Uterus (tissue), 4 donors: Measurements from ENCODE around the gene DGKH. TPM values are rescaled to one million over a fixed set of nuclear protein-coding genes. Genes with fewer than 3 reads are reported as not detected.
"Not testable (repeated sequence)": the region's sequence is repeated elsewhere in the genome, so short reads cannot be mapped to it uniquely, and the experiment has no call there.

Source experiments
- DNase-seq, 2 donors: peaks; one replicate each; pipeline ENCODE4 v3.0.0-alpha.2; 2019 to 2020
- H3K27ac ChIP-seq, 2 donors: fragments of 200-600 bp; sonication (generic); 1 replicate in 1 of 2; 2 replicates in 1 of 2; pipeline ENCODE4 v1.5.1; 2016 to 2018
- H3K27me3 ChIP-seq, 2 donors: fragments of 200-600 bp; sonication (generic); one replicate each; pipeline ENCODE4 v1.5.1; 2018 to 2019; ENCODE audit warnings: control low read depth in 1 of 2
- H3K36me3 ChIP-seq, 2 donors: fragments of 200-600 bp; sonication (generic); one replicate each; pipeline ENCODE4 v1.5.1; 2019; ENCODE audit warnings: control low read depth in 1 of 2
- H3K4me1 ChIP-seq, 2 donors: fragments of 200-600 bp; sonication (generic); one replicate each; pipeline ENCODE4 v1.5.1; 2018 to 2019; ENCODE audit warnings: control low read depth in 1 of 2
- H3K4me3 ChIP-seq, 2 donors: fragments of 200-600 bp; sonication (generic); 1 replicate in 1 of 2; 2 replicates in 1 of 2; pipeline ENCODE4 v1.5.1; 2018 to 2019; ENCODE audit warnings: mild to moderate bottlenecking in 1 of 2
- H3K9me3 ChIP-seq, 2 donors: fragments of 200-600 bp; sonication (generic); one replicate each; pipeline ENCODE4 v1.5.1; 2019; ENCODE audit warnings: control low read depth in 1 of 2
- CTCF ChIP-seq, 4 experiments: fragments of 200-600 bp in 2 of 4; fragments of 450-650 bp in 2 of 4; sonication (generic) in 2 of 4; IDR thresholded peaks; one replicate each; pipeline ENCODE4 v1.5.1; 2016 to 2019; ENCODE audit warnings: antibody characterized with exemption in 4 of 4, mild to moderate bottlenecking in 2 of 4, moderate library complexity in 1 of 4
- POLR2A ChIP-seq, 2 donors: fragments of 450-650 bp; IDR thresholded peaks; one replicate each; pipeline ENCODE4 v1.6.1; 2016; ENCODE audit warnings: antibody characterized with exemption in 2 of 2, mild to moderate bottlenecking in 1 of 2, moderate library complexity in 1 of 2
- intact Hi-C: fragments of 100-400 bp; cut with DNase I; formaldehyde crosslinking; loops from one replicate; pipeline ENCODE4 v1.15.1; 2023; ENCODE audit warnings: low total_unique reads
- total RNA-seq, 4 donors: library from RNA; depleted of rRNA in 3 of 4; stranded (reverse); fragments of >200 nt in 3 of 4; gene quantifications; one replicate each; pipeline versions ENCODE4 v1.1.0 to v1.2.4, GENCODE V29; 2014 to 2023
- donor health status: DM: yes; HTN: yes; CAD: no.

Gene DGKH
- total RNA-seq, 4 donors from 2014 or later, result 18.8 to 50.0 (median 36.5) TPM

DNA sequence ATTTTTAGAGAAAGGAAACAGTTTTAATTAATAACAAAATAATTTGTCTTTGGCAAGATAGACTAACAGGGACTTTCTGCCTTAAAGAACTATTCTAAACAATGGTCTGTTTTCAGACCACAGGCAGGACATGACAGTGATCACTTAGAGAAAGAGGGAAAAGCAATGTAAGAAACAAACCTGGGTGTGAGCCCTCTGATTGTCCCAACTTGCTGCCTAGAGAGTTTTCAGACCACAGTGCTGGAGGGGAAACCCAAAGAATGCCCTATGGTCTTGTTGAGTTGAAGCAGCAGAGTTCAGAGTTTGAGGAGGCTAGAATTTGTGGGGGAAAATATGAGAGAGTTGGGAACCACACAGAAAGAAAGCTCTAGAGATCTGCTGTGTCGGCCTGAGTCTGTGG, 38.1 kb downstream of the DGKH start:
- no peaks in the 10 kb centered on the region for H3K27me3 ChIP-seq
- no peaks in the 10 kb centered on the region for H3K9me3 ChIP-seq
- H3K36me3 ChIP-seq, result no peaks in the 10 kb centered on the region
- intact Hi-C loops, result no loop called here
- no peak overlapping the region for H3K27ac ChIP-seq
- DNase-seq, result no peak
- no peaks in the 10 kb centered on the region for H3K4me1 ChIP-seq
- TF ChIP-seq POLR2A (IDR thresholded peaks at IDR 0.05), result no peak
- no peak overlapping the region for H3K4me3 ChIP-seq

DNA sequence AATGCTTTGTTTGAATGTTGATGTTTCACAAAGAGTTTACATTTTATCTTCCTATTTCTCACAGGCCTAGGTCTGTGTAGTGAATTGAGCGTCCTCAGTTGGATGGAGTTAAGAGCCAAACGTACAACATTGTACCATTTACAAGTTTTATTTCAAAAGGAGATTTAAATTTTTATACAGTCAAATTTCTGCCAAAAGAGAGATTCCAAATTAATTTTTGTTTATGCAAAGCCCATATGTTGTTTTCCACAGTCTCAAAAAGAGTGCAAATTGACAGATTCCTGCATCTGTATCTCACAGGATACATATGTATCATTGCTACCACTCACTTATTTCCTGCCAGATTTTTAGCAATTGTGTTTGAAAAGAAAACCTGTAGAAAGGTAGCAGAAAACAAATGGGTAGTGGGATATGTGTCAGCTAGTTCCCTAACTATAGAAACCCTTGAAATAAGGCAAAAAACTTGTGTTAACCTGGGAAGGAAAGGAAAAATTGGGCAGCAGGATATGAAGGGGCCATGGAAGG, 46.1 kb downstream of the DGKH start:
- Histone ChIP-seq H3K4me3 (no peak overlapping the region), H3K4me1 (no peaks in the 10 kb centered on the region), H3K9me3 (no peaks in the 10 kb centered on the region), H3K27ac (no peak overlapping the region), H3K27me3 (no peaks in the 10 kb centered on the region), H3K36me3 (no peaks in the 10 kb centered on the region)
- intact Hi-C loops, result no loop called here
- TF ChIP-seq POLR2A (IDR thresholded peaks at IDR 0.05), result no peak
- DNase-seq, result no peak

DNA sequence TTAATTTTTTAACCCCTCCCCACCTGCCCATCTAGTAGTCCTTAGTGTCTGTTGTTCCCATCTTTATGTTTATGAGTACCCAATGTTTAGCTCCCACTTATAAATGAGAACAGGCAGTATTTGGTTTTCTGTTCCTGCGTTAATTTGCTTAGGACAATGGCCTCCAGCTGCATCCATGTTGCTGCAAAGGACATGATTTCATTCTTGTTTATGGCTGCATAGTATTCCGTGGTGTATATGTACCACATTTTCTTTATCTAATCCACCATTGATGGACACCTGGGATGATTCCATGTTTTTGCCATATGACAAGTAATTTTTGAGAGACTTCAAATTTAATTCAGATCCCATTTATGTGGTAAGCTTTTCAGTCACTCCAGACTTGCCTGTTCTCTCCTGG, 47.8 kb downstream of the DGKH start:
- H3K4me1 ChIP-seq, H3K36me3 ChIP-seq, intact Hi-C loops, H3K9me3 ChIP-seq, DNase-seq, H3K27me3 ChIP-seq, H3K4me3 ChIP-seq, H3K27ac ChIP-seq: not testable (repeated sequence)

DNA sequence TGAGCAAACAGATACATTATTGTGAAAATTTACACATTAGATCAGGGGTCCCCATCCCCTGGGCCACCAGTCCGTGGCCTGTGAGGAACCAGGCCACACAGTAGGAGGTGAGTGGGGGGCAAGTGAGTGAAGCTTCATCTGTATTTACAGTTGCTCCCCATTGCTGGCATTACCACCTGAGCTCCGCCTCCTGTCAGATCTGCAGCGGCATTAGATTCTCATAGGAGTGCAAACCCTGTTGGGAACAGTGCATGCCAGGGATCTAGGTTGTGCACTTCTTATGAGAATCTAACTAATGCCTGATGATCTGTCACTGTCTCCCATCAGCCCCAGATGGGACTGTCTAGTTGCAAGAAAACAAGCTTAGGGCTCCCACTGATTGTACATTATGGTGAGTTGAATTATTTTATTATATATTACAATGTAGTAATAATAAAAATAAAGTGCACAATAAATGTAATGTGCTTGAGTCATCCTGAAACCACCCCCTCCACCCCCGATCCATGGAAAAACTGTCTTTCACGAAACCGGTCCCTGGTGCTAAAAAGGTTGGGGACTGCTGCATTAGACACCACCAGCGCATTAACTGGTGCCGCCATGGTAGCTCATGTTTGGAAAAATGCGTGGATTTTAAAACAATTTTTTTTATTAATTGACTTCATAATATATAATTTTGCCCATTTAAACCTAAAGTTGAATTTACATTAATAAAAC, 51.7 kb downstream of the DGKH start:
- H3K9me3 ChIP-seq, result no peaks in the 10 kb centered on the region
- H3K27me3 ChIP-seq, result no peaks in the 10 kb centered on the region
- H3K4me3 ChIP-seq, result no peak overlapping the region
- no peaks in the 10 kb centered on the region for H3K36me3 ChIP-seq
- H3K27ac ChIP-seq, result no peak overlapping the region
- no peak for TF ChIP-seq POLR2A (IDR thresholded peaks at IDR 0.05)
- no peak for TF ChIP-seq CTCF (IDR thresholded peaks at IDR 0.05)
- intact Hi-C loops, result no loop called here
- no peak for DNase-seq
- no peaks in the 10 kb centered on the region for H3K4me1 ChIP-seq

DNA sequence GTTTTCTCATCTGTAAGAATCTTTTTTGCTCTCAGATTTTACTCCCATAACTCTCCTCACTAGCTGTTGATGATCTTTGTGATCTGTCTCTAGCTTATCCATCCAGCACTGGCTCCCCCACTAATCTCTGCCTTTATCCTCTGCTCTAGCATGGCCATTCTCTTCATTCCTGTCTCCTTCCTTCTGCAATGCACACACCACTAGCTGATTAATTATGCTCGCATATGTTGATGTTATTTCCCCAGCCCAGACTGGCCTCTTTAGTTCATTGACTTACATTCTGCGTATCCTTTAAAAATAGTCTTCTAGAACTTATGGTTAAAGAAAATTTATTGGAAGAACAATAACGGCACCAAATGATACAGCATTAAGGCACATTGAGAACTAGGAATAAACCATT, 52.5 kb downstream of the DGKH start:
- no peak for DNase-seq
- intact Hi-C loops, result no loop called here
- H3K27ac ChIP-seq, result no peak overlapping the region
- no peaks in the 10 kb centered on the region for H3K36me3 ChIP-seq
- no peaks in the 10 kb centered on the region for H3K9me3 ChIP-seq
- H3K4me3 ChIP-seq, result no peak overlapping the region
- TF ChIP-seq CTCF (IDR thresholded peaks at IDR 0.05) (no peak), POLR2A (IDR thresholded peaks at IDR 0.05) (no peak)
- H3K4me1 ChIP-seq, result no peaks in the 10 kb centered on the region
- H3K27me3 ChIP-seq, result no peaks in the 10 kb centered on the region

- Histone ChIP-seq H3K27me3 (no peaks in the 10 kb centered on the region), H3K27ac (no peak overlapping the region), H3K4me1 (no peaks in the 10 kb centered on the region), H3K4me3 (no peak overlapping the region), H3K36me3 (no peaks in the 10 kb centered on the region), H3K9me3 (no peaks in the 10 kb centered on the region)
- DNase-seq, result no peak
- TF ChIP-seq POLR2A (IDR thresholded peaks at IDR 0.05) (no peak), CTCF (IDR thresholded peaks at IDR 0.05) (no peak)
- intact Hi-C loops, result no loop called here
These were observed 53.6 kb downstream of the DGKH start for GRCh38 chr13:42101821-42102585.
